ENCODE results near the gene MR1. TPM values are rescaled to one million over a fixed set of nuclear protein-coding genes. Genes with fewer than 3 reads are reported as not detected.

The MR1 gene
- total and polyA plus RNA-seq, 8 donors = 1.1 to 11.3 (median 3.2) TPM

GRCh38 chr1:181036107-181036836 is 2.5 kb downstream of the MR1 start:
- H3K36me3 ChIP-seq = no peaks in the 10 kb centered on the region
- no peak overlapping the region for H3K27ac ChIP-seq
- DNase-seq (no peak), ATAC-seq (no peak), FAIRE-seq (no peak)
- no peak for TF ChIP-seq CTCF (IDR thresholded peaks at IDR 0.05)
- H3K4me1 ChIP-seq = peaks cover 0 to 31% (median 0%) of the 10 kb centered on the region in 3 donors
- no peak overlapping the region for H3K4me3 ChIP-seq
- H3K27me3 ChIP-seq = no peaks in the 10 kb centered on the region
- WGBS, 2 donors = 60 to 66% methylated on average over 4 of the region's 4 CpGs
- intact Hi-C loops (cut with DNase I) = loop anchor here in 1 of 3 donors (5.0 kb wide), 1 partner anchor 106 kb away; no protein-coding TSS in a partner anchor
- H3K9me3 ChIP-seq = no peaks in the 10 kb centered on the region

- Histone ChIP-seq H3K4me1 (peaks cover 0 to 31% (median 0%) of the 10 kb centered on the region in 3 donors), H3K36me3 (no peaks in the 10 kb centered on the region), H3K27ac (no peak overlapping the region), H3K9me3 (no peaks in the 10 kb centered on the region), H3K27me3 (no peaks in the 10 kb centered on the region), H3K4me3 (no peak overlapping the region)
- ATAC-seq (no peak), FAIRE-seq (no peak), DNase-seq (no peak)
- 78 to 90% methylated on average over 2 of the region's 2 CpGs for WGBS, 2 donors
- no peak for TF ChIP-seq CTCF (IDR thresholded peaks at IDR 0.05)
- intact Hi-C loops (cut with DNase I) = loop anchor here in 1 of 3 donors (5.0 kb wide), 1 partner anchor 105 kb away; no protein-coding TSS in a partner anchor
These were observed 3.6 kb downstream of the MR1 start for GRCh38 chr1:181037386-181037785.

GRCh38 chr1:181038399-181038873 is 4.7 kb downstream of the MR1 start:
- Histone ChIP-seq H3K9me3 (no peaks in the 10 kb centered on the region), H3K27ac (no peak overlapping the region), H3K36me3 (no peaks in the 10 kb centered on the region), H3K4me1 (peaks cover 0 to 23% (median 0%) of the 10 kb centered on the region in 3 donors), H3K27me3 (no peaks in the 10 kb centered on the region), H3K4me3 (no peak overlapping the region)
- DNase-seq (peak in 4 of 6 donors; percentile 36 to 67 (median 40)), FAIRE-seq (no peak), ATAC-seq (peak; percentile 54 to 82 (median 66))
- intact Hi-C loops (cut with DNase I) = loop anchor here in 1 of 3 donors (5.0 kb wide), 1 partner anchor 104 kb away; no protein-coding TSS in a partner anchor
- 74 to 80% methylated on average over 4 to 5 of the region's 5 CpGs for WGBS, 2 donors
- peak; percentile 23 to 54 (median 46) for TF ChIP-seq CTCF (IDR thresholded peaks at IDR 0.05)

- no peak for FAIRE-seq
- no peak for ATAC-seq
- intact Hi-C loops (cut with DNase I) = no loop called here
These were observed 6.6 kb downstream of the MR1 start for GRCh38 chr1:181040284-181040865.

More at GRCh38 chr1:181040284-181040865, 6.6 kb downstream of the MR1 start:
- Histone ChIP-seq H3K27ac (no peak overlapping the region), H3K36me3 (no peaks in the 10 kb centered on the region), H3K9me3 (no peaks in the 10 kb centered on the region), H3K27me3 (no peaks in the 10 kb centered on the region), H3K4me1 (peaks cover 0 to 14% (median 0%) of the 10 kb centered on the region in 3 donors), H3K4me3 (no peak overlapping the region)
- DNase-seq = no peak
- TF ChIP-seq CTCF (IDR thresholded peaks at IDR 0.05) = no peak
- WGBS, 2 donors = 82 to 84% methylated on average over 3 of the region's 3 CpGs
